GM18870 (cell line): ENCODE results near the gene KRT77.

Experiments
- ATAC-seq: cut with Tn5 transposase; IDR thresholded peaks from one replicate; pipeline ENCODE4 v1.9.1; 2021; ENCODE audit warnings: moderate library complexity; ENCODE audit not compliant: unreplicated experiment

The KRT77 gene

GRCh38 chr12:52693261-52693660 lies 10.1 kb downstream of the KRT77 start:
- no peak for ATAC-seq

DNA sequence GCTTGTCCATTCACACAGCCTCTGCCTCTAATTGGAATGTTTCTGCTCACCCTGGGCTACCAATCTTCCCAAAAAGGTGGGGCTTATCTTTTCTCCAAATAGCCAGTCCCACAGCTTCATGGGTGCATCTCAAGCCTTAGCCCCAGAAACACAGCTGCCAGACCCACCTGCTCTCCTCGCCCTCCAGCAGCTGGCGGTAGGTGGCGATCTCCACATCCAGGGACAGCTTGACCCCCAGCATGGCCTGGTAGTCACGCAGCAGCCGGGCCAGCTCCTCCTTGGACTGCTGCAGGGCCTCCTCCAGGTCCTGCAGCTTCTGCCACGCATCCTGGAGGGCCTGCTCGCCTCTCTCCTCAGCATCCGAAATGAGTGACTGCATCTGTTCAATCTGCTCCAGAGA lies 11.1 kb downstream of the KRT77 start:
- ATAC-seq = no peak

- no peak for ATAC-seq
These were observed 11.5 kb downstream of the KRT77 start for GRCh38 chr12:52691841-52692150.

GRCh38 chr12:52691076-52691840 lies 12.1 kb downstream of the KRT77 start:
- ATAC-seq = no peak

- no peak for ATAC-seq
These were observed 12.8 kb downstream of the KRT77 start for GRCh38 chr12:52690351-52691075.

DNA sequence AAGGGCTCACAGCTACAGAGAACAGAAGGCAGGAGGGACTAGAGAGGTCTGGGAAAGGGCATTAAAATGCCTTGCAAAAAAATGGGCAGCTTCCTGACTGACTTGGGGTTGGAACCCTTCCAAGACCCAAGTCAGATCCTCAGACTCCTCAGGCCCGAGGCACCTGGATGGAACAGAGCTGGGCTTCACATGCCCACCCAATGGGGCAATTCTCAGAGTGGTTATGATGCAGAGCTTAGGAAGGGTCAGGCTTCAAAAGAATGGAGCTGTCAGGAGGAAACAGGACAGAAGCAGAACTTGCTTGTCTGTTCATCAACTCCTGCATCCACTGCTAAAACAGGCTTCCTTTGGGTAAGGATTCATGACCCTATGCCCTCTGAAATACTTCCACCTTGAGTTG lies 13.4 kb downstream of the KRT77 start:
- no peak for ATAC-seq

- no peak for ATAC-seq
These were observed 14.1 kb downstream of the KRT77 start for GRCh38 chr12:52689239-52689638.

GRCh38 chr12:52688481-52688880 lies 14.8 kb downstream of the KRT77 start:
- ATAC-seq = no peak

- ATAC-seq = no peak
These were observed 15.6 kb downstream of the KRT77 start for GRCh38 chr12:52687497-52688385.

- no peak for ATAC-seq
These were observed 16.4 kb downstream of the KRT77 start for GRCh38 chr12:52686756-52687487.

DNA sequence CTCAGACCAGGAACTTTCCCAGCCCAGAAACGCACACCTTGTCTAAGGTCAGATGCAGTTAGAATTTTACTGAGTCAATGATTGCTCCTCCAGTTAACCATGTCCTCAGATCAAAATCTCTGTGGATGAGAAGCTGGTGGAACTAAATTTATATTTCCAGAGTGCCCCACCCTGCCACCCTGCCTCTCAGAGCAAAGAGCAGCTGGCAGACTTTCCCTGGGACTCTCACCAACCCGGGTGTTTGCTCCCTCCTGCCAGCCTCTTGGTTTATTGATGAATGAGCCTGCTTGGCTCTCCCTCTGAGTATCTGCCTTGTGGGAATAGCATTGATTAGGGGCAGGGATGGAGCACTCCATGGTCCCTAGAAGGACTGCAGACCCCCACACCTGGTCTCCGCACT lies 17.3 kb downstream of the KRT77 start:
- ATAC-seq = no peak

DNA sequence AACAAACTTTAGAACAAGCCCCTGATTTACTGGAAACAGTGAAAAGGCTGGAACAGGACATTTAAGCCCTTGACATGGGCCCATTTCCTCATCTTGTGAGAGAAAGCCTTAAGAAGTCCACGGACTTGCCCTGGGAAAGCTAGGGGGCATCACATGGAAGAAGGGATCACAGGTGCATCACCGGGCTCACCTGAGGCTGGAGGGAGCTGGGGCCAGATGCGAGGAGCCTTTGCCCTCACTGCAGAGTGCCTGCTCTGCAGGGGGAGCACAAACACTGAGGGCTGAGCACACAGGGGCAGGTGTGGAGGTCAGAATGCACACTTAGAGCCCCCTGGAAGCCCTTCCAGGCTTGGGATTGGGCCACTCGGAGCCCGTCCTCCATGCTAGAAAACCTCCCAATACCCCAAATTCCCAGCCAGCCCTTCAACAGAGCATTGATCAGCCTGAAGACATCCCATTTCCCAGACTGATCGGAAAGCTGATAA lies 17.9 kb downstream of the KRT77 start:
- ATAC-seq = no peak

DNA sequence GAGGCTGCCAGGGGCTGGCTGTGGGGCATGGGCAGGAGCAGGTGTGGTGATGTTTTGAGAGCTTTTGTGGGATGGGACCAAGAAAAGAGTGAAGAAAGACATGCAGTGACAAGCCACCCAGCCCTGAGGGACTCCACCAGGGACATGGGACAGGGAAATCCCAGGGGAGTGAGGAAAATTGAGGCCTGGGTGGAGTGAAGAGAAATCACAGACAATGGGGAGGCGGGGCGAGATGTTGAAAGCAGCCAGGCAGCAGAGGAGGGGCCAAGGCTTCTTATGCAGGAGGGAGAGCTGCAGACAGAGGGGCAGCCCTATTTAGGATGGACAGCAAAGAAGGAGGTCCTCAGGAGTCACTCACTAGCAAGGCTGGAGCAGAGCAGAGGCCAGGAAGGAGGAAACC lies 18.9 kb downstream of the KRT77 start:
- no peak for ATAC-seq

- no peak for ATAC-seq
These were observed 19.6 kb downstream of the KRT77 start for GRCh38 chr12:52683575-52684300.

- ATAC-seq = no peak
These were observed 20.3 kb downstream of the KRT77 start for GRCh38 chr12:52682938-52683574.

GRCh38 chr12:52682381-52682660 lies 21.0 kb downstream of the KRT77 start:
- ATAC-seq = no peak

DNA sequence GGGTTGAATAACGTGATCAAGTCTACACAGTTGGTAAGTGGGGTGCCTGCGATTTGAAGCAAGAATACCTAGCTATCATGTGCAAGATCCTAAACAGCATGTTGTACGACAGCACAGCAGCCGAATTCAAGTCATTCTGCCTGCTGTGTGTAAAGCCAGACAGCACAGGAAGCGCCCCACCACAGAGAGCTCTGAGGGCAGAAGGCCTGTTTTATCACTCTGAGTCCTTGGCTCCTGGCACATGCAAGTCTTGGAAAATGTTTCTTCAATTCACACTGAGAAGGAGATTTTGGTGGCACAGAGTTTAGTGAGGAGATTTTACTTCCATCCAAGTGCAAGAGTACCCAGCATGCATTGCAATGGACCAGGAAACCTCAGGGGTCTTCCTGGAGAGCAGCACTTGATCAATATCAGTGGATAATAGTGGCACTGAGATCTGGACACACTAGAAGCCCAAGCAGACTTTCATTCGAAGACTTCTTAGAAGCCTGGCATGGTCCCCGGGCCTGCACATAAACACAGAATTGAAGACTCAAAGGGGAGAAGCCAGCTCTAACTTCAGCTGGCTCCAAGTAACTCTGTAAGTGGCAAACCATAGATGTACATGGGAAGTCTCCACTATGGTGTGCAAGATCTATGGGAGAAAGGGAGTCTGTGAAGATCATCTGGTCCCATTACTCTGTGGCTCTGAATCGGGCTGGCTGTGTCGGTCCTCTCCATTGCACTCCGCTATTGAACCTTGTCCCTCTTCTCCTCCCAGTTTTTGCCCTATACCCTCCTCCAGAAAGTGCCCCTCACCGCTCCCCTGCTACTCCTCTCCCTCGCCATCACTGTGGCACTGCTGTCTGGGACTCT lies 21.6 kb downstream of the KRT77 start:
- ATAC-seq = no peak

- ATAC-seq = no peak
These were observed 23.0 kb downstream of the KRT77 start, which contains the start of gene KRT1 for GRCh38 chr12:52680363-52680762. KRT1 (minus strand) TSS chr12:52680407; CDS start chr12:52680348, 59 bp downstream.

DNA sequence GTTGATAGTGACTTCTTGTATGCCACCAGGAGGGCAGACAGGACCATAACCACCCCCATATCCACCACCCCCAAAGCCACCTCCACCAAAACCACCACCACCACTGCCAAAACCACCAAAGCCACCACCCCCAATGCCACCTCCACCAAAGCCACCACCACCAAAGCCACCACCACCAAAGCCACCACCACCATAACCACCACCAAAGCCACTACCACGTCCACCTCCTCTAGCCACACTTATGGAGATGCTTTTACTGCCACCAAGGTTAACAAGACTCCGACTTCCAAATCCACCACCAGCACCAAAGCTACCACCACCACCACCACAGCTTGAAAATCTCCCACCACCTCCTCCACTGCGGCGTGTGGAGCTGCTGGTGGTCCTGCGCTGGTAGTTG lies 23.4 kb downstream of the KRT77 start:
- no peak for ATAC-seq
